AG09319 (cell line): ENCODE measurements around the gene IRF2.

Experiments
- DNase-seq: peaks from one replicate; pipeline ENCODE4 v3.0.0-alpha.2; 2010; ENCODE audit warnings: low read depth; ENCODE audit errors: extremely low read depth
- TF ChIP-seq, protein P1 (sequence below): IDR thresholded peaks from 2 replicates; pipeline ENCODE4 v1.5.1; 2011; ENCODE audit warnings: low read depth, mild to moderate bottlenecking, inconsistent platforms, low read length, moderate library complexity

IRF2 gene

DNA sequence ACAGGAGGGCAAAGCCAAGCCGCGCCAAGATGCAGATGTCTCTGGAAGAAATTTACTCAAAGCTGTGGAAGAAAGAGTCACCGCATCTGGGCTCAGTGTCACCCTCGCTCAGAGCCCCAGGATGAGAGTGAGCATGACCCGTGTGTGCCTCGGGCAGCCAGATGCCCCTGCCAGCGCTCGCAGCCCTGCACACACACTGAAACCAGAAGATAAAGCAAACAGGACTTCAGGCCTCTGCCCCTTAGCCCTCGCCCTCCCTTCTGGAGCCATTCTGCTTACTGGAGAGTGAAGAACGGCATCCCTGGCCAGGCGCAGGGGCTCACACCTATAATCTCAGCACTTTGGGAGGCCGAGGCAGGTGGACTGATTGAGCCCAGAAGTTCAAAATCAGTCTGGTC lies 103.0 kb downstream of the IRF2 start:
- DNase-seq: no peak
- TF ChIP-seq, protein P1, sequence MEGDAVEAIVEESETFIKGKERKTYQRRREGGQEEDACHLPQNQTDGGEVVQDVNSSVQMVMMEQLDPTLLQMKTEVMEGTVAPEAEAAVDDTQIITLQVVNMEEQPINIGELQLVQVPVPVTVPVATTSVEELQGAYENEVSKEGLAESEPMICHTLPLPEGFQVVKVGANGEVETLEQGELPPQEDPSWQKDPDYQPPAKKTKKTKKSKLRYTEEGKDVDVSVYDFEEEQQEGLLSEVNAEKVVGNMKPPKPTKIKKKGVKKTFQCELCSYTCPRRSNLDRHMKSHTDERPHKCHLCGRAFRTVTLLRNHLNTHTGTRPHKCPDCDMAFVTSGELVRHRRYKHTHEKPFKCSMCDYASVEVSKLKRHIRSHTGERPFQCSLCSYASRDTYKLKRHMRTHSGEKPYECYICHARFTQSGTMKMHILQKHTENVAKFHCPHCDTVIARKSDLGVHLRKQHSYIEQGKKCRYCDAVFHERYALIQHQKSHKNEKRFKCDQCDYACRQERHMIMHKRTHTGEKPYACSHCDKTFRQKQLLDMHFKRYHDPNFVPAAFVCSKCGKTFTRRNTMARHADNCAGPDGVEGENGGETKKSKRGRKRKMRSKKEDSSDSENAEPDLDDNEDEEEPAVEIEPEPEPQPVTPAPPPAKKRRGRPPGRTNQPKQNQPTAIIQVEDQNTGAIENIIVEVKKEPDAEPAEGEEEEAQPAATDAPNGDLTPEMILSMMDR: no peak

DNA sequence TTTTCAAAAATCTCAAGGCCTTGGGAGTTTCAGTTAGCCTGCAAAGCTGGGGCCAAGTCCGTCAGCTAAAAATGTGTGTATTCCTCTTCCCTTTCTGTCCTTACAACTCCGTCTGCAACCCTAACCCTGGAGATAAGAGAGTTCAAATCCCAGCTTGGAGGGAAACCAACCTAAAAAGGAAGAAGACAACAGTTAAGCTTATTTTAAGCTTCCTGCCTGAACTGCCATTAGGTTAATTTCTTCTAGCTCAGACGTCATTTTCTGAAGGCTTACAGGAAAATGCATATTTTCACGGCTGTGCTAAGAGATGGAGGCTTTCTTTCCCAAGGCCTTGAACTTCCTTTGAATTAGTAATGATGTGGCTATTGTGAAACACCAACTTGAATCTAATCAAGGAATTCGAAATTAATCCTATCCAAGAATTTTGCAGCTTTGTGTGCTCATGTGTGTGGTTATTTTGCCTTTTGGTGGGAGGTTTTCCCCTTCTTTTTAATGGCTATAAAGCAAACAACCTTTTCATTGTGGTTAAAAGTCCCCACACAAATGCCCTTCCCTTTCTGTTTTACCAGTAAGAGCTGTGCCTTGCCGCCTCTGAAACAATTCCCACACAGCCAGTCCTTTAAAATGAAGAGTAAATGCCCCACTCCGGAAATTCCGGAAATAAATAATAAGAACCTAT lies 103.5 kb downstream of the IRF2 start:
- TF ChIP-seq, protein P1: no peak
- no peak for DNase-seq

DNA sequence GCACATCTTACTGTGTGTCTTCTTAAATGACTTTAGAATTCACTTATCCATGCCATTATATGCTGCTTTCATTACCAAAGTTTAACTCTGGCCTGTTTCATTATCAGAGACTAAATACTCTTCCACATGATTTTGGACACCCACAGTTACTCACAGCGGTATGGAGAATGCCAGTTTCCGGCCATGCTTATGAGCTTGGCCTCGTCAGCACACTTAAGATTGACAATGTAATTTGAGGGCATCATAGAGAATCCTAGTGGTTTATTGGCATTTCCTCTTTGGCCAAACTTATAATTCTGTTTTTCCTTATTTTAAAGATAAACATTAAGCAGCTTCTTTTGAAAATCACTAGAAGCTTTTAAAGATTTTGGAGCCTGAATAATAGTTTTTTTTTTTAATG lies 104.5 kb downstream of the IRF2 start:
- TF ChIP-seq, protein P1: no peak
- no peak for DNase-seq

DNA sequence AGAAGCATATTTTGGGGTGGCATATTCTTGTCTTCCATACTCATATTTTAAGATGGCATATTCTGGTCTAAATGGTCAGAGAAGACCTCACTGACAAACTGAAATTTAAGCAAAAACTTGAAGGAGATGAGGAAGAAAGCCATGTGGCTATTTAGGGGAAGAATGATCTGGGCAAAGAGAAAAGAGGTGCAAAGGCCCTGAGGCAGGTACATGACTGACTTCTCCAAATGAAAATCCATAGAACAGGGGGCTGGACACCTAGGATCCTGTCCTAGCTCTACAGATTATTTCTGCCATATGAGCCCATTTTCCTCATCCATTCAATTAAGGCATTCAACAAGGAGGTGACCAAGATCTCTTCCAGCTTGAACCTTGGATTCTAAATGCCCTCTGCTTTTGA lies 105.6 kb downstream of the IRF2 start:
- no peak for DNase-seq

DNA sequence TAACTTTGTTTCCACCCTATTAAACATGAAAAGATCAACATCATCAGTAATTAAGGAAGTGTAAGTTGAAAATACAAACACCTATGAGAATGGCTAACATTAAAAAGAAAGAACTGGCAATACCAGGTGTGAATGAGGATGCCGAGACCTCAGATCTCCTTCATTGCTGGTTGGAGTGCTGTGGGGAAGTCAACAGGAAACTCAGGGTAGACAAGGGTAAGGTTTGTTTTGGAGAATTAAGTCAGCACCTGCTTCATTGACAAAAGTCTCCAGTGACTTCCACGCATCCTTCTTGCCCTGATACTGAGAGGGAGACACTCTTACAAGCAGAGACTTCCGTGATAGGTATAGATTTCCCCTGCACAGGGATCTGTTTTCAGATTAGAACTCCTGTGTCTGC lies 106.1 kb downstream of the IRF2 start:
- TF ChIP-seq, protein P1: no peak

More for the DNA sequence above, 105.6 kb downstream of the IRF2 start:
- TF ChIP-seq, protein P1: no peak

DNA sequence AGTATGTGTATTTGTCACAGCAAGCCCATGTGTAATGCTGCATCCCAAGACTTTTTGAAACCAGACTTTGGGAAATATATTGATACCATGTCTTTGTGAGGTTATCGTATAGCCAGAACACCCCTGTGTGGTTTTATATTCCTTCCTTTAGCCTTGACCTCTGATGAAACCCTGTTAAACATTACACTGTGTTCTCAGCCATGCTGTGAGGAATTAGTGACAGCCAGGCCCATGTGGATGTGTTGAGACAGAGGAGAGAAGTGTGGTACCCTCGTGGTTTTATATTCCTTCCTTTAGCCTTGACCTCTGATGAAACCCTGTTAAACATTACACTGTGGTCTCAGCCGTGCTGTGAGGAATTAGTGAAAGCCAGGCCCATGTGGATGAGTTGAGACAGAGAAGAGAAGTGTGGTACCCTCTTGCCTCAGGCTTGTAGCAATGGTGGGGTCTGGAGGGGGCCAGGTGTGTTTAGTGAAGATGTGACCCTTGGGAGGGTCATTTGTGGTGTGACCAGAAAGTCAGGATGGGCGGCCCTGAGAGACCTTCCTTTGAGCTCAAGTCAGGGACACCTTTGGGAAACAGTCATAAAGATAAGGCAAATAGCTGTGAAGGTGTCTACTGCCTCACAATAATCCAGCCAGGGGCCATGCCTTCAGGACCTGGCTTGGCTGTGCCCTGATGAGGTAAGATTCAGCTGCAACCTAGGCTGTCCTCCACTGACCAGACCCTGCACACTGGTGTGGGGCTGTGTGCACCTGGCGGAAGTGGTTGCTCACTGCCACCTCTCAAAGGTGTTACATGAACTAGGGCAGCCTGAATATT lies 110.0 kb downstream of the IRF2 start:
- DNase-seq: no peak

More for the DNA sequence above, 106.1 kb downstream of the IRF2 start:
- DNase-seq: no peak

DNA sequence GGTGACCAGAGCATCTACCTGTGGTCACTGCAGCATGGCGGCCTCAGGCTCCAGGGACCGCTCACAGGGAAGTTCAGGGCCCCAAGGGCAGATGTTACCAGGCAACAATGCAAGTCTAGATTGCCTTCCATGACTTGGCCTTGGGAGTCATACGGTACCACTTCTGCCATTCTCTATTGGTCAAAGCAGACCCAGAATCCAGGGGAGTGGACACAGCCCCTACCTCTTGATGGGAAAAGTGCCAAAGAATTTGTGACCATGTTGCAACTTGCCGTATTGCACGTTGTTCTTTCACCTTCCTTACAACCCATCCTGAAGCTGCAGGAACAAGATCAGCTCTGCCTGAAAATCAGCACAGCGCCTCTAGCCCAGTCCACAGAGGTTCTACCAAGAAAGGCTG lies 111.1 kb downstream of the IRF2 start:
- DNase-seq: no peak
- TF ChIP-seq, protein P1: no peak

More for the DNA sequence above, 110.0 kb downstream of the IRF2 start:
- TF ChIP-seq, protein P1: no peak
